GM10847 (cell line): ENCODE measurements around the gene CHCHD5.
A peak's percentile ranks its signal among the peaks of the same experiment; 100 is the strongest.

ENCODE experiments used
- POLR2A ChIP-seq: IDR thresholded peaks from 2 replicates; pipeline ENCODE4 v1.6.1; 2011; ENCODE audit not compliant: insufficient read length; ENCODE audit errors: extremely low read depth

Gene CHCHD5, protein sequence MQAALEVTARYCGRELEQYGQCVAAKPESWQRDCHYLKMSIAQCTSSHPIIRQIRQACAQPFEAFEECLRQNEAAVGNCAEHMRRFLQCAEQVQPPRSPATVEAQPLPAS

DNA sequence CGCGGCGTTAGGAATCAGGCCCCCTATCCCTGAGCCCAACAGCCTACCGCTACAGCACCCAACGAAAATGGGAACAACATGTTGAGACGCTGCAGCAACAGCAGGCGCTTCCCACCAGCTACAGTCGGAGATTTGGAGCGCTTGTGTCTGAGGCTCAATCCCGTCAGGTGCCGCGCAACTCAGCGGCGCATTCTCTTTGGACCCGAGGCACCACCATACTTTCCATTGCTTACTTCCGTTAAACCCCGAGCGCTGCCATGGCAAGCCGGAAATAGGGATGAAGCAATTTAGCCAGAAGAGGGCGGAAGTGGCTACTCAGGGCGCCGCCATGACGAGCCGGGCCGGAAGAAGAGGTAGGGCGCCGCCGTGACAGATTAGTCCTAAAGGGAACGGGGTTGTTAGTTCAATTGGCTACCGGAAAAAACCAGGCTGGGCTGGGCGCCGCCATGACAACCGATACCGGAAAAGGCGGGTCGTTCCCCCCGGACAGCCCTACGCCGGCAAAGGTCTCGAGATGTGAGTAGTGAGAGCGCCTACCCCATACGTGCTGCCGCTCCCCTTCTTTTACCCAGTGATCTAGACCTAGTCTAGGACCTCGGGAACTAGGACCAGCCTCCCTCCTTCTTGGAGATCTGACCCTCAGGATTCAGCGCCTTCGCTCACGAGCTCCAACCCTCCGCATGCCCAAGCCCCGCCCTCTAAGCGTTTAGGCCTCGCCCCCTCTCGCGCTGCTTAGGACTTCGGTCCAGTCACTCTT is at the start of gene CHCHD5:
Gene CHCHD5, plus strand, starts transcription at position 476 of the 757 bp plus-strand sequence. Its CDS starts 39 bp downstream, at position 515.
- TF ChIP-seq POLR2A: peak; percentile 67

DNA sequence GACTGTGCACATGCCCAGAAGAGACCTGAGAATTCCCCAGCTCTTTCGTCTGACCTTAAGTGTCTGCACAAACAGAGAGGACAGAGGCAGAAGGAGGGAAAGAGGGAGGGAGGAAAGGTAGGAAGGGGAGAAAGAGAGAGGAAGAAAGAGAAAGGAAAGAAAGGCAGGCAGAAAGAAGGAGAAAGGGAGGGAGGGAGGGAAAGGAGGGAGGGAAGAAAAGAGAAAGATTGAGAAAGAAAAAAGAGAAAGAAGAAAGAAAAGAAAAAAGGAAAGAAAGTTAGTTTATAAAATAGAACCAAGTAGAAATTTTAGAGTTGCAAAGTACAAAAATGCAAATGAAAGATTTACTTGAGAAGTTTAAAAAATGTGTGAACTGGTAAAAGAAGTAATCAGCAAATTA is 49.6 kb upstream of the CHCHD5 start:
- TF ChIP-seq POLR2A: no peak

DNA sequence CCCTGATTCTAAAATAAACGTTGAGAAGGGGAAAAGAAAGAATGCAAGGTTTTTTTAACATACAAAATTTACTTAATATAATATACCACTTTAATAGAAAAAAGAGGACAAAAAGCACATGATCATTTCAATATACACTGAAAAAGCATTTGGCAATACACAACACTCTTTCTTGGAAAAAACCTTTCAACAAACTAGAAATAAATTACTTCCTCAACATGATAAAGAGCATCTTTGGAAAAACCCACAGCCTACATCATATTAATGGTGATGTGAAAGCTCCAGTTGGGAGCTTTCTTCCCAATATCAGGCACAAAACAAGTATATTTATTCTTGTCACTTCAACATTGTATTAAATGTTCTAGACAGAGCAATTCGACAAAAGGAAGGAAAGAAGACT is 45.1 kb upstream of the CHCHD5 start:
- no peak for TF ChIP-seq POLR2A

DNA sequence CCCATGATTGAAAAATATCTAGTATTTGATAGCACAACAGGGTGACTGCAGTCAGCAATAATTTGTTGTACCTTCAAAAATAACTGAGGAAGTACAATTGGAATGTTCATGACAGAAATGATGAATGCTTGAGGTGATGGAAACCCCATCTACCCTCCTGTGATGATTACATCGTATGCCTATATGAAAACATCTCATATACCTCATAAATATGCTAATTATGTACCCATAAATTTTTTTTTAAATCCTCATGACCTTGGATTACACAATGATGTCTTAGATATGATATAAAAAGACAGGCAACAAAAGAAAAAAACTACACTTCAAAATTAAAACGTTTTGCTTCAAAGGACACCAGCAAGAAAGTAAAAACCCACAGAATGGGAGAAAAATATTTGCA is 43.5 kb upstream of the CHCHD5 start:
- no peak for TF ChIP-seq POLR2A

DNA sequence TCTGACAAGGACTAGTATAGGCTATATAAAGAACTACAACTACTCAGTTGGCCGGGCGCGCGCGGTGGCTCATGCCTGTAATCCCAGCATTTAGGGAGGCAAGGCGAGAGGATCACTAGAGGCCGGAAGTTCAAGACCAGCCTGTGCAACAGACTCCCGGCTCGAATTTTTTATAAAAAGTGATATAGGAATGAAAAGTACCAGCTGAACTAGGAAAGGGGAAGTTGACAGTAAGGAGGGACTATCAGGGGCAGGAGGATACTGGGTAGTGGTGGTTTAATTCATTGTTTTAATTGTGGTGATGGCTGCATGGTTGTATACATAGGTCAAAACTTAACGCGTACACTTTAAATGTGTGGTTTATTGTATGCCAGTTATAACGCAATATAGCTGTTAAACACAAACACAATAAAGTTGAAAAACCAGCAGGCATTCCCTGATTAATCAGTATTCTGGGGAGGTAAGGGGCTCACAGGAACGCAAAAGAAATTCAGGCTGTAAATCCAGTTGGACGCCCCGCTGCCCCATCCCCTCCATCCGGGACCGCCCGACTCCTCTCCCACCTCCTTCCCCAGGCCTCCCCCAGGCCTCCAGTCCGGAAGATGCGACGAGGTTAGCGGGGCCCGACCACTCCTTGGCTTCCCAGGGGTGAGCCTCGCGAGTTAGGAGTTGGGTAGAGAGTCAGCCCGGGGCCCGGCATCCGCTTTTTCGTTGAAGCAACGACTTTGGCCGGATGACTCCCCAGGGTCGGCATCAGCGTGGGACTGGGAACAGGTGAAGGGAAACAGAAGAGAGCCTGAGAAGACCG is 42.9 kb upstream of the CHCHD5 start:
- TF ChIP-seq POLR2A: peak; percentile 74

DNA sequence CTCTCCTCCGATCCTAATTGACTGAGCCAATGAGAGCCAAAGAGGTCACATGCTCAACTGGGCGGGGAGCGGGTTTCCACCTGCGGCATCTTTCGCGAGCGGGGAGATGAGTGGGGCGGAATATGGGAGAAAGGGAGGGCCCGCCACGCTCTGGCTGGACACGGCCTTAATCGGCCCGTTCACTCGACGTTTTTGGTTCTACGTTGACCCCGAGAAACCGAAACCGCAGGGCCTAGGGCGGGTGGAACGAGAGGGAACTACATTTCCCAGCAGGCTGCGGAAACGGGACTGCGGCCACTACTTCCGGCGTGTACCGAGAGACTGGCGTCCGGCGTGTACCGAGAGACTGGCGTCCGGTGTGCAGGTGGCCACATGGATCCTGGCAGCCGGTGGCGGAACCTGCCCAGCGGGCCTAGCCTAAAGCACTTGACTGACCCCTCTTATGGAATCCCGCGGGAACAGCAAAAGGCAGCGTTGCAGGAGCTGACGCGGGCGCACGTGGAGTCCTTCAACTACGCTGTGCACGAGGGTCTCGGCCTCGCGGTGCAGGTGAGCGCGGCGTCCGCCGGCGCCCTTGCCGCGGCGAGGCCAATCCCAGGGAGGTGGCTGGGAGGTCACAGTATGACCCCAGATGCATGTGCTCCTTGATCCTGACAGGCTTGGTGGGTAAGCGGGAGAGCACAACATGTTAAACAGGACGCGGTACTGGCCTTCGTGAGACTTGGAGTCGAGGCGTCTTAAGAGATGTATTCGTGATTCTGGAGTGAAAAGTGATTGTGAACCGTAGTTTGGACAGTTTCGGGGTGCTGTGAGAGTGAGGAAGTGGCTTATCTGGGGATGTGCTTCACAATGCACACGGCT is 42.1 kb upstream of the CHCHD5 start, which contains the start of gene POLR1B:
Gene POLR1B, plus strand, starts transcription at position 343 of the 861 bp plus-strand sequence. Its CDS starts 30 bp downstream, at position 373.
- TF ChIP-seq POLR2A: peak; percentile 56

DNA sequence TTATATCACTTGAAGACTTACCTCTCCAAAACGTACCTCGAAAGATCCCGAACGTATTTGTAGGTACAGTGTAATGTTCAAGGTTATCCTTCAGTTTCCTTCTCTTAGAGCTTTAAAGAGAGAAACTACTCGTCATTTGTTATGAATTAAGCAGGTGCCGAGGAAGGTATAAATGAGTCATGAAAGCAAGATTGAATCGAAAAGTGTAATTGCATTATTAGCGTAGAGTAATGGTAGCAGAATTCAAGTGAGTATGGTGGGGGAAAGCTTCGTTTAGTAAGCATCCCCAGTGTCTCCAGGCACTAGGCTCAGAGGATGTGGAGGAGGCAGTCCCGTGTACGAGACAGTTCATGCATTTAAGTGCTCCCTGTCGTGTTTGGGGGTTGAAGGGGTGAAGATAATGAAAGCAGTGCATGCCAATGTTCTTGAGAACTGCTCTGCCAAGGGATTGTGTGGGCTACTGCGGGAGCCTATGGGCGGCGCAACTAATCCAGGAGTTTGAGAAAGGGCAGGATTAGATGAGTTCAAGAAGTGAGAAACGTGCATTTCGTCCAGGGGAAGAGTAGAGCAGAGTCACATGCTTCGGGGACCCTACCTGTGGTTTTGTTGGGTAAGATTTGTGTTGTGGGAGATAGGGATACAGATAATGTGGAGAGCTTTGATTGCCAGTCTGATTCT is 41.3 kb upstream of the CHCHD5 start:
- no peak for TF ChIP-seq POLR2A

DNA sequence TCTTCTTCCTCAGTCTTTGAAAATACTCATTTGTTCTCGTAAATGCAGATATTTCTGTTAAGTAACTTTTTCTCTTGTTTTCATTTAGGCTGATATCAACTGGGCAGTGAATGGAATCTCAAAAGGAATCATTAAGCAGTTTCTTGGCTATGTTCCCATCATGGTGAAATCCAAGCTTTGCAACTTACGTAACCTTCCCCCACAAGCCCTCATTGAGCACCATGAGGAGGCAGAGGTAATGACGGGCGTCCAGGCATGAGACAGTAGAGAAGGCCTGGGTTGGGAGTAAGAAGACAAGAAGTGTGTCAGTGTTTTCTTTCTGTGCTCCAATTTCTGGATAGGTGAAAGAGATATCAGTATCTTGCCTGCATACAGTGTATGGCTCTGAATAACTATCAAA is 37.1 kb upstream of the CHCHD5 start:
- no peak for TF ChIP-seq POLR2A

DNA sequence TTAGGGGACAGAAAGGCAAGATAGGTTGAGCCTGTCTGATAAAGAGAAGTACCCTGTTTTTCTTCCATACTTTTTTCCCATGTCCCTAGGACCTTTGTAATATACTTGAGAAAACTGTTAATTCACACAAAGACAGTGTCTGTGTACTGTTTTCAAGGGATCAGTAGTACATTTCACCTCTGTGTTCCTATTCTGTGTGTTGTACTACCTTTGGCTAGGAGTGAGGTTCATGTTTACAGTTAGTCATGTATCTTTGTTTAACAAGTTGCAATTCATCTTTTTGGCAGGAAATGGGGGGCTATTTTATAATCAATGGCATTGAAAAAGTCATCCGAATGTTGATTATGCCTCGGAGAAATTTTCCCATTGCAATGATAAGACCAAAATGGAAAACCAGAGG is 35.4 kb upstream of the CHCHD5 start:
- no peak for TF ChIP-seq POLR2A

DNA sequence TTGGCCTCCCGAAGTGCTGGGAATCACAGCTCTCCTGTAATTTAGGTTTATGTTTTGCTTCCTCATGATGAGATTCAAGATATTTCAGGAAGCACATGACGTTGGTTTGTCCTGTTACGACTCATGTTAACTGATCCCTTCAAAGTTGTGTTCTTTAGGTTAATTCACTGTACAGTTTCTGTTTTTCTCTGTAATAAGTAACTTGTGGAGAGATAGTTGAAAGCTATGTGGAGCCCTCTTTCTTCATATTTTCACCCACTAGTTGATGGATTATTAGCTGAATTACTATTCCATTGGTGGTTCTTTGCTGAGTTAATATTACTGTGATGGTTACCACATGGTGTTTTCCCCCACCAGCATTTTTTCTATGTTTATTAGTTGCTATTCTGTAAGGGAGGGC is 18.3 kb upstream of the CHCHD5 start:
- TF ChIP-seq POLR2A: no peak

DNA sequence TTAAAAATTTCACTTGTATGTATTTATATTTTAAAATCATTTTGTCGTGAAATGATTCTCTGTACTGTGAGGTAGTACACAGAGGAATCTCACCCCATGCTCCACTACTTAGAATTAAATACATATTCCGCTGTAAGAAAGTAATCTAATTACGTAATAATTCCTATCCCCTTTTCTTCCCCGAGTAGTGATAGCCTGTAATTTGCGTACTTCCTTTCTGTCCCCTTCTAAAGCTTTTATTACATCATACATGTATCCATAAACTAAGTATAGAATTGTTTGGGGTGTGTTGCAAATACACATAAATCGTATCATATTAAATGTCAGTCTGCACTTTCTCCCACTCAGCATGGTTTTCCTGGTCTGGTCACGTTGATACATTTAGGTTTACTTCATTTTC is 12.4 kb upstream of the CHCHD5 start:
- TF ChIP-seq POLR2A: no peak

DNA sequence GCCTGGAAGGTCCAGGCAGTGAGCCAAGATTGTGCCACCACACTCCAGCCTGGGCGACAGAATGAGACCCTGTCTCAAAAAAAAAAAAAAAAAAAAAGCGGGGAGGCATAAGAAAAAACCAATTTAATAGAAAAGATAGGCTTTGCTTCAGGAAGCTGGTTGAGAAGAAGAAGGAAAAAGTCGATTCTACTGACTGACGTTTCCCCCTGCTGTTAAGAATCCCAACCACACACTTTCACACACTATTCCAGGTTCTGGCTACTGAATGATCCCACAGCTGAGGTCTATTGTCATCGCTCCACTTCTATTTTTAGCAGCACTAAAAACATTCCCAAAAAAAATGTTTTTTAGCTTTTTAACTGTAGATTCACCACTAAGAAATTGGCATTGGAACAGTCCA is 6.7 kb upstream of the CHCHD5 start:
- TF ChIP-seq POLR2A: no peak

DNA sequence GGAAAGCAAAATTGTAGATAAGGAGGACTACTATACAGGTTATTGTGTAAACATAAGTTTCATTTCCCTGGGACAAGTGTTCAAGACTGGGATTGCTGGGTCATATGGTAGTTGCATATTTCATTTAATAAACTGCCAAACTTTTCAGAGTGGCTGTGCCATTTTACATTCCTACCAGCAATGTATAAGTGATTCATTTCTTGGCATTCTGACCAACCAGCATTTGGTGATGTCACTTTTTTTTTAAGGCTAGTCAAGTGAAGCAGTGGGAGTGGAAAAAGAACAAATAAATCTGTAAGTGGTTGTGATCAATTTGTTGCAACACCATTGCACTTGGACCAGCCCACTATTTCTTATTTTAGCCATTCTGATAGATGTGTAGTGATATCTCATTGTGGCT is 5.2 kb upstream of the CHCHD5 start:
- TF ChIP-seq POLR2A: no peak

DNA sequence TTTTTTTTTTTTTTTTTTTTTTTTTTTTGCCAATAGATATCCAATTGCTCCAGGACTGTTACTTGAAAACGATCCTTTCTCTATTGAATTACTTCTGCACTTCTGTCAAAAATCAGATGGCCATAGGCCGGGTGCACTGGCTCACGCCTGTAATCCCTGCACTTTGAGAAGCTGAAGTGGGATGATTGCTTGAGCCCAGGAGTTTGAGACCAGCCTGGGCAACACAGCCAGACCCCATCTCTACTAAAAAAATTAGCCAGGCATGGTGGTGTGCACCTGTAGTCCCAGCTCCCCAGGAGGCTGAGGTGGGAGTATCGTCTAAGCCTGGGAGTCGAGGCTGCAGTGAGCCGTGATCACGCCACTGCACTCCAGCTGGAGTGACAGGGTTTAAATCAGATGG is 4.3 kb upstream of the CHCHD5 start:
- no peak for TF ChIP-seq POLR2A
